ENCODE data around the gene ARMC8.
"Not testable (repeated sequence)": the region's sequence is repeated elsewhere in the genome, so short reads cannot be mapped to it uniquely, and the experiment has no call there.

The ARMC8 gene, protein sequence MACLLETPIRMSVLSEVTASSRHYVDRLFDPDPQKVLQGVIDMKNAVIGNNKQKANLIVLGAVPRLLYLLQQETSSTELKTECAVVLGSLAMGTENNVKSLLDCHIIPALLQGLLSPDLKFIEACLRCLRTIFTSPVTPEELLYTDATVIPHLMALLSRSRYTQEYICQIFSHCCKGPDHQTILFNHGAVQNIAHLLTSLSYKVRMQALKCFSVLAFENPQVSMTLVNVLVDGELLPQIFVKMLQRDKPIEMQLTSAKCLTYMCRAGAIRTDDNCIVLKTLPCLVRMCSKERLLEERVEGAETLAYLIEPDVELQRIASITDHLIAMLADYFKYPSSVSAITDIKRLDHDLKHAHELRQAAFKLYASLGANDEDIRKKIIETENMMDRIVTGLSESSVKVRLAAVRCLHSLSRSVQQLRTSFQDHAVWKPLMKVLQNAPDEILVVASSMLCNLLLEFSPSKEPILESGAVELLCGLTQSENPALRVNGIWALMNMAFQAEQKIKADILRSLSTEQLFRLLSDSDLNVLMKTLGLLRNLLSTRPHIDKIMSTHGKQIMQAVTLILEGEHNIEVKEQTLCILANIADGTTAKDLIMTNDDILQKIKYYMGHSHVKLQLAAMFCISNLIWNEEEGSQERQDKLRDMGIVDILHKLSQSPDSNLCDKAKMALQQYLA

DNA sequence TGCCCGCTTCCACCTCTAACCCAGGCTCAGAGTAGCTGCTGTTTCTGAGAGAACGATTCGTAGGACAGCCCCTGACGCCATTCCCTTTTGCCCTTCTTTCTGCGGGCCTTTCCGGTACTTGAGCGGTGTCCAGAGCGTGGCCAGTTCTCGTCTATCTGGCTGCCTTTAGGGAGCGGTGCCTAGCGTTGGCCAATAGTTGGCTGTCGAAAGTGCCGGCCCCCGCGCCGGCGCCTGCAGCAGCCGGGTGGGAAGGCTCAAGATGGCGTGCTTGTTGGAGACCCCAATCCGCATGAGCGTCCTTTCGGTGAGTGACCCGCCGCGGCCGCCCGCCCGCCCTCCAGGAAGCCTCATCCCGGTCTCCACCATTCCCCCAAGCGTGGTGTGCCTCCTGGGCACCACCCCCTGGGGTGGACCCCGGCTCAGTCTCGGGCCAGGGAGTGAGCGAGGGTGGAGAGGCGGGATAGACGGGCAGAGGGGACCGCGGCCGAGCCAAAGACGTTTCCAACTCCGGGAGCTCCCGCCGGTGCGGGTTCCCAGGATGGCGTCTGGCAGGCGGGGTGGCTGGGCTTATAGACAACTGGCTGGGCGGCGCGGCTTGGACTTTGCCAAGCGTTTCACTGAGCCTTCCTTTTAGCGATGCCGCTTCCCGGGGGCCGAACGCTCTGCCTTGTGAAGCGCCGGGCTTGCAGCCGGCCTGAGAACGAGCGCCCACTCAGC is at the start of gene ARMC8:
Gene ARMC8 (plus strand): TSS at position 6 of the 717 bp plus-strand sequence. CDS start 254 bp downstream, at position 260.
- H3K4me3 ChIP-seq (ENCODE audit: low read depth, low read length) = peak within 1 kb of the TSS; percentile 95
- DNase-seq (ENCODE audit: low read depth) = no peak
- TF ChIP-seq, protein P1, sequence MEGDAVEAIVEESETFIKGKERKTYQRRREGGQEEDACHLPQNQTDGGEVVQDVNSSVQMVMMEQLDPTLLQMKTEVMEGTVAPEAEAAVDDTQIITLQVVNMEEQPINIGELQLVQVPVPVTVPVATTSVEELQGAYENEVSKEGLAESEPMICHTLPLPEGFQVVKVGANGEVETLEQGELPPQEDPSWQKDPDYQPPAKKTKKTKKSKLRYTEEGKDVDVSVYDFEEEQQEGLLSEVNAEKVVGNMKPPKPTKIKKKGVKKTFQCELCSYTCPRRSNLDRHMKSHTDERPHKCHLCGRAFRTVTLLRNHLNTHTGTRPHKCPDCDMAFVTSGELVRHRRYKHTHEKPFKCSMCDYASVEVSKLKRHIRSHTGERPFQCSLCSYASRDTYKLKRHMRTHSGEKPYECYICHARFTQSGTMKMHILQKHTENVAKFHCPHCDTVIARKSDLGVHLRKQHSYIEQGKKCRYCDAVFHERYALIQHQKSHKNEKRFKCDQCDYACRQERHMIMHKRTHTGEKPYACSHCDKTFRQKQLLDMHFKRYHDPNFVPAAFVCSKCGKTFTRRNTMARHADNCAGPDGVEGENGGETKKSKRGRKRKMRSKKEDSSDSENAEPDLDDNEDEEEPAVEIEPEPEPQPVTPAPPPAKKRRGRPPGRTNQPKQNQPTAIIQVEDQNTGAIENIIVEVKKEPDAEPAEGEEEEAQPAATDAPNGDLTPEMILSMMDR (conservative IDR thresholded peaks at IDR 0.05; ENCODE audit: low read depth, low read length) = no peak

DNA sequence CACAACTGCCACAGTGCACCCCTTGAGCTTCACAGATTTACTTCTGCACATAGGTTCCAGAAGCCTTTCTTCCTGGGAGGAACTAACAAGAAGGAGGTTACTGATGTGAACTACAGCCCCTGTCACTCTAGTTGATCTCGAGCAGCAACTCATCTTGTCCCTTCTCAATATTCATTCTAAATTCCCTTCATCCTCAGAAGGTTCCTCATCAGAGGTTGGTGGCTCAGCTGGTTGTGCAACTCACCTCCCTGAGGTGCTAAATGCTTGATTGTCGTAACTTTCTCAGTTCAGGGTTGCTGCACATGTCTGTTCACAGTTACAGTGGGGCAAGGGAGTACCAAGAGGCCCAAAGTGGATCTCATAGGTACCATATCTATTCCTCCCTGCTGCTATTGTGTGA is 49.2 kb upstream of the ARMC8 start:
- no peak overlapping the region for H3K4me3 ChIP-seq (ENCODE audit: low read depth, low read length)
- DNase-seq (ENCODE audit: low read depth) = no peak
- TF ChIP-seq, protein P1 (conservative IDR thresholded peaks at IDR 0.05; ENCODE audit: low read depth, low read length) = no peak

DNA sequence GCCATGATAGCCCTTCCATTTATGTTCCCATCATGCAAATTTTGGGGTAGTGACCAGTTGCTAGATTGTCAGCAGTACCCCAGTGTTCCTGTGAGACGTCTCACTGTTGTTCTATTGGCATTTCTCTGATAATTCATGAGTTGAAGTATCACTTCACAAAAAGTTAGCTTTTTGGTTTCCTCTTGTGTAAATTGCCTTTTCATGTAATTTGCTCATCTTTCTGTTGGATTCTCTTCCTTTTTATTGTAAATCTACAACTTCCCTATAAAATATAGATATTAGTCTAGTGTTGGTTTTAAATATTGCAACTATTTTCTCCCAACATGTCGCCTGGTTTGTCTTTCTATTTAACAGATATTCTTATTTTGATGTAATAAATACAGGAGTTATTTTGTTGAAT is 47.4 kb upstream of the ARMC8 start:
- no peak overlapping the region for H3K4me3 ChIP-seq (ENCODE audit: low read depth, low read length)
- no peak for DNase-seq (ENCODE audit: low read depth)
- TF ChIP-seq, protein P1 (conservative IDR thresholded peaks at IDR 0.05; ENCODE audit: low read depth, low read length) = no peak

DNA sequence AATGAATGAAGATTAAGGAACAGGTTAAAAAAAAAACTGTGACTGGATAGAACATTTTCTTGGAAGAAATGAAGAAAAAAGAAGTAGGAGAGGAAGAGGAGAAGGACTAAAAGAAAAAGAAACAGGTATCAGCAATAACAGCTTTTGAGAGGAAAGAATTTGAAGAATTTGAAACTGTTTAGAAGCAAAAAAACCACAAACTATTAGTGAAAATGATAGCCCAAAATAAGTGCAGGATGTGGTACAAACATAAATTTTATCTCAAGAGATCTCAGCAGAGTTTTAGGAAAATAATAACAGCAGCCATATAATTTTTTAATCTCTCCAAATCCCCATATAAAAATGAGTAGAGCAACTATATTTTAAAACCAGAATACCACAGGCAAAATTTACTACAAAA is 46.2 kb upstream of the ARMC8 start:
- TF ChIP-seq, protein P1 (conservative IDR thresholded peaks at IDR 0.05; ENCODE audit: low read depth, low read length) = no peak
- no peak overlapping the region for H3K4me3 ChIP-seq (ENCODE audit: low read depth, low read length)
- DNase-seq (ENCODE audit: low read depth) = peak; percentile 18

DNA sequence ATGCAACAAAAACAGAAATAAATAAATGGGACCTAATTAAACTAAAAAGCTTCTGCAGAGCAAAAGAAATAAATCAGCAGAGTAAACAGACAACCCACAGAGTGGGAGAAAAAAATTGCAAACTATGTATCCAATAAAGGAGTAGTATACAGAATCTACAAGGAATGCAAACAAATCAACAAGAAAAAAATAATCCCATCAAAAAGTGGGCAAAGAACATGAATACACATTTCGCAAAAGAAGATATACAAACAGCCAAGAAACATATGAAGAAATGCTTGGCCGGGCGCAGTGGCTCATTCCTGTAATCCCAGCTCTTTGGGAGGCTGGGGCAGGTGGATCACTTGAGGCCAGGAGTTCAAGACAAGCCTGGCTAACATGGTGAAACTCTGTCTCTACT is 44.9 kb upstream of the ARMC8 start:
- not testable (repeated sequence) for DNase-seq (ENCODE audit: low read depth); H3K4me3 ChIP-seq (ENCODE audit: low read depth, low read length)

DNA sequence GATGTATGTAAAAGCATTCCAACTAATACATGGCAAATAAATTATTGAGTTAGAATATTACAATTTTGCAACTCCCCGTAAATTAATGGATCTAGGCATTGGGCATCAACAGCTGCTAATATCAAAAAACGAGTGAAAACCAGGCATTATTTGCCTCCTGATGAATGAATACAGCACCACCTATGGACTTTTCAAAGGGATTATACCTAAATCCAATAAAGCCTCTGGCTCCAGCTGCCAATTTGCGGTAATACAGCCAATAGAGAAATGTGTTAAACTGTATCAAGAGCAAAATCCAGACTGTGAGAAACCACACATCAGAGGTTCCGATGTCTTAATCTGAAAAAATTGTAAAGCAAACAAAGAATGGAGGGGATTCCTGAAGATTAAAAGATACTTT is 38.6 kb upstream of the ARMC8 start:
- TF ChIP-seq, protein P1 (conservative IDR thresholded peaks at IDR 0.05; ENCODE audit: low read depth, low read length) = peak; percentile 35
- no peak overlapping the region for H3K4me3 ChIP-seq (ENCODE audit: low read depth, low read length)
- peak; percentile 28 for DNase-seq (ENCODE audit: low read depth)

DNA sequence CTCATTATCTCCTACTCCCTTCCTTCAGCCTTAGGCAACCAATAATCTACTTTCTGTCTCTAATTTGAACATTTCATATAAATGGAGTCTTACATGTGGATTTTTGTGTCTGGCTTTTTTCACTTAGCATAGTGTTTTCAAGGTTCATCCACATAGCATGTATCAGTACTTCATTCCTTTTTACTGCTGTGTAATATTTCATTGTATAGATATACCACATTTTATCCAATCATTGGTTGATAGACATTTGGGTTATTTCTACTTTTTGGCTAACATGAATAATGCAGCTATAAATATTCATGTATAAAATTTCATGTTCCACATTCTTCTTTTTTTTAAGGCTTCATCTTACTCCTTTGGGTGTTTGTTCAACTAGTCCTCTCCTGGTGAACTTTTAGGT is 32.6 kb upstream of the ARMC8 start:
- TF ChIP-seq, protein P1 (conservative IDR thresholded peaks at IDR 0.05; ENCODE audit: low read depth, low read length) = no peak
- H3K4me3 ChIP-seq (ENCODE audit: low read depth, low read length) = no peak overlapping the region
- DNase-seq (ENCODE audit: low read depth) = no peak
